ENCODE measurements around the gene A4GALT.

Gene A4GALT

GRCh38 chr22:42700901-42701300, 19.8 kb downstream of the A4GALT start:
- Mint-ChIP-seq H3K4me3 (no peak overlapping the region), H3K27me3 (no peaks in the 10 kb centered on the region), H3K36me3 (ENCODE audit: low read depth) (no peaks in the 10 kb centered on the region), H3K4me1 (no peaks in the 10 kb centered on the region), H3K27ac (no peak overlapping the region), H3K9me3 (no peaks in the 10 kb centered on the region)
- no peak for ATAC-seq
- DNase-seq, result no peak

DNA sequence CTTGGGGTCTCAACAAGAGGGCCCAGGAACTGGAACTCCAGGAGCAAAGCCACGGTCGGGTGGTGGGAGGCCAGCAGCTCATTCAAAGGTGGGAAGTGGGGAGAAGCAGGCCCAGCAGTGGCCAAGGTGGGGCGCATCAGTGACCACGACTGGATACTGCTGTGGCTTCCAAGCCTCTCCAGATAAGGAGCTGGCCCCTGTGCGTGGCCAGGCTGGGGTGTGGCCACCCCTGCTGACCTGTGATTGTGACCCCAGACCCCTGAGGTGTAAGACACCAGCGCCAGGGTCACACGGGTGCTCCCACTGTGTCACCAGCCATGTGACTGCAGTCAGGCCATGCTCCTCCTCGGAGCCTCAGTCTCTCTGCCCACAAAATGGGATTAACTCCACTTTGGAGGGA, 20.3 kb downstream of the A4GALT start:
- H3K36me3 Mint-ChIP-seq (ENCODE audit: low read depth), result no peaks in the 10 kb centered on the region
- DNase-seq (no peak), ATAC-seq (no peak)
- H3K4me1 Mint-ChIP-seq, result no peaks in the 10 kb centered on the region
- H3K27me3 Mint-ChIP-seq, result no peaks in the 10 kb centered on the region
- H3K4me3 Mint-ChIP-seq, result no peak overlapping the region
- H3K27ac Mint-ChIP-seq, result no peak overlapping the region
- no peaks in the 10 kb centered on the region for H3K9me3 Mint-ChIP-seq

DNA sequence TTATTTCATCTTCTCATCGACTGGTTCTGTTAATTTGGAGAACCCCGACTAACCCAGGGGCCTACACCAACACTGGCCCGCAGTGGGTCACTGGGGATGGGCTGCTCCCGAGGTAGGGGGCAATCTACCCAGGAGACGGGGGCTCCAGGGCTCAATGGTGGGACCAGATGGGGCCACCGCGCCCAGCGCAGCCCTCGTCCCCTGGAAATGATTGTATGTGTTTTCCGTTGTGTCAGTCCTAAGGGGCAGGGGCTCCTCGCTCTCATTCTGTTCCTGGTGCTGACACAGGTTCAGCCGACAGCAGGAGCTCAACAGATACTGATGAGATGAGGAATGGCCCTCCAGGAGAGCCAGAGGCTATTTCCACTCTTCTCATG, 20.7 kb downstream of the A4GALT start:
- no peaks in the 10 kb centered on the region for H3K4me1 Mint-ChIP-seq
- no peaks in the 10 kb centered on the region for H3K27me3 Mint-ChIP-seq
- ATAC-seq (no peak), DNase-seq (no peak)
- no peaks in the 10 kb centered on the region for H3K36me3 Mint-ChIP-seq (ENCODE audit: low read depth)
- H3K27ac Mint-ChIP-seq, result no peak overlapping the region
- no peaks in the 10 kb centered on the region for H3K9me3 Mint-ChIP-seq
- no peak overlapping the region for H3K4me3 Mint-ChIP-seq

DNA sequence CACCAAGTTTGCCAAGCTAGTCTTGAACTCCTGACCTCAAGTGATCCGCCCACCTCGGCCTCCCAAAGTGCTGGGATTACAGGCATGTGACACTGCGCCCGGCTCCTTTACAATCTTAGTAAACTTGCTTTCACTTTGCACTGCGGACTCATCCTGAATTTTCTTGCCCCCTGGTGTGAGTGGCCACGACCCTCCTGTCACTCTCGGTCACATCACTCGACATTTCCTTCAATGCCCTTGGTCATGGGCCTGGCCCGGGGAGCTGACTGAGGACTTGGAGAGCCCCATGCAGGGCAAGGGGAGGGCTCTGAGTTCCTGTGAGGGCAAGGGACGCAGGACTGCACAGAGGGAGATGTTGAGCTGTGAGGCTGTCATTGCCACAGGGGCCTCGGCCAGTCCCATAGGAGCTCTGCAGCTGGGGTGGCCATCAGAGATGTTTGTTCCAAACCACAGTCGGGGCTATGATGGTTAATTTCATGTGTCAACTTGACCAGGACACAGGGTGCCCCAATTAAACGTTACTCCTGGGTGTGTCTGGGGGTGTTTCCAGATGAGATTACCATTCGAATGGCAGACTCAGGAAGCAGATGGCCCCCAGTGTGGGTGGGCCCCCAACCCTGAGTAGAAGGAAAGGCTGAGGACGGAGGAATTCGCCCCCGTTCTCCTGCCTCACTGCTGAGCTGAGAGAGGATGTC, 21.2 kb downstream of the A4GALT start:
- Mint-ChIP-seq H3K27ac (no peak overlapping the region), H3K36me3 (ENCODE audit: low read depth) (no peaks in the 10 kb centered on the region), H3K4me1 (no peaks in the 10 kb centered on the region), H3K27me3 (no peaks in the 10 kb centered on the region), H3K4me3 (no peak overlapping the region), H3K9me3 (no peaks in the 10 kb centered on the region)
- ATAC-seq, result no peak
- DNase-seq, result no peak

DNA sequence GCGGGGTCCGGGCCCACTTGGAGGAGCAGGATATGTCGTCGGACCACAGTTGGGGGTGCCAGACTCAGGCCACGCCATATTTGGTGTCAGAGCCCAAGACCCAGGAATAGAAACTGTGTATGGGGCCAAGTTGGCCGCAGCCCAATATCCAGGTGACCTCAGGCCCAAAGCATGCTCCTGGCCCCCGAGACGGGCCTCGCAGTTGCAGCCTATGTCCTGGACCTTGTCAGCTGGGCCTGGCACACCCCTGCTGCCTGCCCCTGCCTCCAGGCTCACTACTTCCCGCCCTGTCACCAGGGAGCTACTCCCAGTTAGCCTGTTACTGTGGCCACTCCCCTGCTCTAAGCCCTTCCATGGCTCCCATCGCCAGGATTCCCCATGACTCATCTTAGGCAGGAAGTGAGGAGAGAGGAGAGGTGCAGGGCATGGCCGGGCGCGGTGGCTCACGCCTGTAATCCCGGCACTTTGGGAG, 23.1 kb downstream of the A4GALT start:
- Mint-ChIP-seq H3K27me3 (no peaks in the 10 kb centered on the region), H3K4me1 (no peaks in the 10 kb centered on the region), H3K9me3 (no peaks in the 10 kb centered on the region), H3K36me3 (ENCODE audit: low read depth) (no peaks in the 10 kb centered on the region), H3K4me3 (no peak overlapping the region), H3K27ac (no peak overlapping the region)
- DNase-seq, result no peak
- ATAC-seq, result no peak

DNA sequence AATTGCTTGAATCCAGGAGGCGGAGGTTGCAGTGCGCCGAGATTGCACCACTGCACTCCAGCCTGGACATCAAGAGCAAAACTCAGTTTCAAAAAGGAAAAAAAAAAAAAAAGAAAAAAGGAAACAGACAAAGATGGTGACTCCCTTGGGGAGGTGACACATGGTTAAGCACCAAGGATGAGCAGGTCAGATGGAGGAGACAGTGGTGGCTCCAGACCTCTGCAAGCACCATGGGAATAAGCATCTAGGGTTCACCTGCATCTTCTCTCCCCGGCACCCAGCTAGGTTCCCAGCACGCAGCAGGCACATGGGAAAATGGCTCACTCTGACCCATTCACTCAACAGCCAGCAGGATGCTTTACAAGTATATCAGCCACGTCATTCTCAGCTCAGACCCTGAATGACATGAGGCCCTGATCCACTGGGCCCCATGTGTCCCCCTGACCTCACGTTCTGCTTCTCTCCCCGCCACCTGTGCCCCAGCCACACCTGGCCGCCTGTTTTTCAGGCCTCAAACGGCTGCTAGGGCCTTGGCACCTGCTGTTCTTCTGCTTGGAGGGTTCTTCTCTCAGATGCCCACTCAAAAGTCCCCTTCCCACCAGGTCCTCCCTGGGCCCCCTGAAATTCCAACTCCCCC, 24.2 kb downstream of the A4GALT start:
- Mint-ChIP-seq H3K4me3 (no peak overlapping the region), H3K36me3 (ENCODE audit: low read depth) (no peaks in the 10 kb centered on the region), H3K27me3 (no peaks in the 10 kb centered on the region), H3K4me1 (peaks cover 2% of the 10 kb centered on the region), H3K9me3 (no peaks in the 10 kb centered on the region), H3K27ac (no peak overlapping the region)
- ATAC-seq, result no peak
- DNase-seq, result no peak

GRCh38 chr22:42695294-42695693, 25.4 kb downstream of the A4GALT start:
- H3K4me3 Mint-ChIP-seq, result no peak overlapping the region
- H3K36me3 Mint-ChIP-seq (ENCODE audit: low read depth), result no peaks in the 10 kb centered on the region
- no peak for DNase-seq
- no peak for ATAC-seq
- H3K27ac Mint-ChIP-seq, result no peak overlapping the region
- H3K9me3 Mint-ChIP-seq, result no peaks in the 10 kb centered on the region
- no peaks in the 10 kb centered on the region for H3K27me3 Mint-ChIP-seq
- peaks cover 2% of the 10 kb centered on the region for H3K4me1 Mint-ChIP-seq

- DNase-seq (no peak), ATAC-seq (no peak)
- Mint-ChIP-seq H3K4me3 (no peak overlapping the region), H3K27me3 (no peaks in the 10 kb centered on the region), H3K36me3 (ENCODE audit: low read depth) (no peaks in the 10 kb centered on the region), H3K9me3 (no peaks in the 10 kb centered on the region), H3K27ac (no peak overlapping the region), H3K4me1 (peaks cover 2% of the 10 kb centered on the region)
Observed at GRCh38 chr22:42693763-42694683, 26.6 kb downstream of the A4GALT start.

- no peaks in the 10 kb centered on the region for H3K9me3 Mint-ChIP-seq
- no peak for ATAC-seq
- H3K27ac Mint-ChIP-seq, result no peak overlapping the region
- no peaks in the 10 kb centered on the region for H3K36me3 Mint-ChIP-seq (ENCODE audit: low read depth)
- H3K27me3 Mint-ChIP-seq, result no peaks in the 10 kb centered on the region
- peaks cover 2% of the 10 kb centered on the region for H3K4me1 Mint-ChIP-seq
- H3K4me3 Mint-ChIP-seq, result no peak overlapping the region
- no peak for DNase-seq
Observed at GRCh38 chr22:42693055-42693762, 27.5 kb downstream of the A4GALT start.

- ATAC-seq (no peak), DNase-seq (no peak)
- no peaks in the 10 kb centered on the region for H3K36me3 Mint-ChIP-seq (ENCODE audit: low read depth)
- no peak overlapping the region for H3K27ac Mint-ChIP-seq
- H3K27me3 Mint-ChIP-seq, result no peaks in the 10 kb centered on the region
- H3K4me3 Mint-ChIP-seq, result no peak overlapping the region
- peaks cover 2% of the 10 kb centered on the region for H3K4me1 Mint-ChIP-seq
- H3K9me3 Mint-ChIP-seq, result no peaks in the 10 kb centered on the region
Observed at GRCh38 chr22:42692239-42693054, 28.2 kb downstream of the A4GALT start.

DNA sequence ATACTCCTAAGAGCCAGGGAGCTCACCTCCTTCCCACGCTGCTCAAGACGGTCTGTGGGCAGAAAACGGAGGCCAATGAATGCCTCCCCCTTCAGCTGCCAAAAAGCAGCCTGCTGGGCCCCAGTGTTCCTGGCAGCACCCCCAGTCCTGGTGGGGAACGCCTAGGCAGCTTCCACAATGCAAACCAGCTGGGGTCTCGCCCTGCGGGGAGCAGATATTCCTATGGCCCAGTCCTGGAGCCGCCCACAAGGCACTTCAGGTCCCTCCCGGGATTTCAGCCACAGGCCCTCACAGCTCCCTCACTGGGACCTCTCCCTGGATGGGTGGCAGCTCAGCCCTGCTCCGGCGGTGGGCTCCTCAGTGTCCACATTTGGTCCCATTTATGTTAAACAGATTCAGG, 29.2 kb downstream of the A4GALT start:
- ATAC-seq, result no peak
- Mint-ChIP-seq H3K36me3 (ENCODE audit: low read depth) (no peaks in the 10 kb centered on the region), H3K4me1 (peaks cover 2% of the 10 kb centered on the region), H3K27me3 (peaks cover 3% of the 10 kb centered on the region), H3K4me3 (no peak overlapping the region), H3K27ac (no peak overlapping the region), H3K9me3 (no peaks in the 10 kb centered on the region)
- no peak for DNase-seq

GRCh38 chr22:42688241-42689211, 32.1 kb downstream of the A4GALT start:
- ATAC-seq (no peak), DNase-seq (no peak)
- no peaks in the 10 kb centered on the region for H3K9me3 Mint-ChIP-seq
- H3K27ac Mint-ChIP-seq, result no peak overlapping the region
- no peaks in the 10 kb centered on the region for H3K36me3 Mint-ChIP-seq (ENCODE audit: low read depth)
- H3K4me3 Mint-ChIP-seq, result no peak overlapping the region
- peaks cover 2% of the 10 kb centered on the region for H3K4me1 Mint-ChIP-seq
- H3K27me3 Mint-ChIP-seq, result peaks cover 3% of the 10 kb centered on the region

All from activated naive CD8-positive, alpha-beta T cell treated with anti-CD3 and anti-CD28 coated beads, Interleukin-2, amount 50 U/mL, for 24 hours (primary cell).